GM18867 (cell line): ENCODE data around the gene DCAF8L2.
"Not testable (repeated sequence)": the region's sequence is repeated elsewhere in the genome, so short reads cannot be mapped to it uniquely, and the experiment has no call there.

ENCODE experiments used
- ATAC-seq: cut with Tn5 transposase; IDR thresholded peaks from one replicate; pipeline ENCODE4 v1.9.1; 2021; ENCODE audit warnings: mild to moderate bottlenecking, moderate library complexity; ENCODE audit not compliant: unreplicated experiment

DCAF8L2 gene

DNA sequence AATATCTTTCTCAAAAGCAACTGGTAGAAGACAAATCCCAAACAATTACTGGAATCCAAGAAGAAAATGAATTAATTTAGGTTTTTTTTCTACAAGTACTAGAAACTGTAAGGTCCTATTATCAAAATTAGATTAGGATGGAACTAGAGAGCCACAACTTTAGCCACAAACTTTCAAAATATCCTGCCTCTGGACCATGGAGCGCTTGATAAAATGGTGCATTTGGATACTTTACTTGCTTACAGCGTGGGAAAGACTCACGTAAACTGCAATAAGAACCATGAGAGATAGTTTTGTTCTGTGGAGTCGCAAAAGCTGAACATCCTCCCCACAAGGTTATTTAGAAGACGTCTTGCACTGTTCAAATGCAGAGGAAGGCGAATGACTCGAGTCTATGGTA, at the start of gene DCAF8L2:
DCAF8L2 (plus strand) TSS at position 301 of the 400 bp plus-strand sequence. CDS start 156,552 bp downstream, outside the sequence.
- no peak for ATAC-seq

GRCh38 chrX:27541161-27541560, 49.0 kb upstream of the DCAF8L2 start:
- ATAC-seq: not testable (repeated sequence)

GRCh38 chrX:27548624-27549023, 41.5 kb upstream of the DCAF8L2 start:
- ATAC-seq: no peak

- ATAC-seq: no peak
Measured at GRCh38 chrX:27549688-27550087, 40.5 kb upstream of the DCAF8L2 start.

DNA sequence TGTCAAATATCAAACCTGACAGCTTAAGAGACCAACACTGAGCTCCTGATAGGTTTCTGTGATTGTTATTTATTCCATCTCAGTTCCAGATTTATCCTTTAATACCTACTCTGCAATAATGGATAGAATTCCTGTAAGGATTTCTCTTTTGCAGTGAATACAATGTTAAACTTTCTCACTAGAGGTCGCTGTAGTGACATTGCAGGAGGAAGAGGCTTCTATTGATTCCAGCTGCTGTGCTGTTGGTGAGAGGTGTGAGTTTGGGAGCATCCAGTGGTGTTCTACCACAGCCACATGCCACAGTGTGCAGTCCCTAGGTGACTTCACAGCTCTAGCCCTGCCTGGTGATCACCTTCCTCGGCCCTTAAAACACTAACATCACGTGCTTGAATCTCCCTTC, 34.6 kb upstream of the DCAF8L2 start:
- no peak for ATAC-seq

DNA sequence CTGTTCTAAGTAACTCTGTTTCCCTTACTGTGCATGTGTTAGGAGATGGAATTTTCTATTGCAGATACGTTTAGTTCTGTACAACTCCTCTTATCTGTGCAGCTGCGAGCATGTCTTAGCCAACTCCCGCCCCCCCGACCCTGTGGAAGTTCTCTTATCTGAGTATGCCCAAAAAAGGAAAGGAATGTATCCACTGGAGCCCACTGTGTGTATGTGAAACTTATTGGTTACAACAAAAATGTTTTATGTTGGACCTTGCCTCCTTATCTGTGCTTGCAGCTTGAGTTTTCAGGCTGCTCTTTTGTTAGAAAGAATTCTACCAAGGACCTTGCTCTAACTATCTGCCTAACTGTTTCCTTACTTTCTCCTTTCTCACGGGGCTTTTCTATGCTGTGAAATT, 24.2 kb upstream of the DCAF8L2 start:
- ATAC-seq: no peak

- no peak for ATAC-seq
Measured at GRCh38 chrX:27571164-27571563, 19.0 kb upstream of the DCAF8L2 start.

- no peak for ATAC-seq
Measured at GRCh38 chrX:27575565-27575964, 14.6 kb upstream of the DCAF8L2 start.

DNA sequence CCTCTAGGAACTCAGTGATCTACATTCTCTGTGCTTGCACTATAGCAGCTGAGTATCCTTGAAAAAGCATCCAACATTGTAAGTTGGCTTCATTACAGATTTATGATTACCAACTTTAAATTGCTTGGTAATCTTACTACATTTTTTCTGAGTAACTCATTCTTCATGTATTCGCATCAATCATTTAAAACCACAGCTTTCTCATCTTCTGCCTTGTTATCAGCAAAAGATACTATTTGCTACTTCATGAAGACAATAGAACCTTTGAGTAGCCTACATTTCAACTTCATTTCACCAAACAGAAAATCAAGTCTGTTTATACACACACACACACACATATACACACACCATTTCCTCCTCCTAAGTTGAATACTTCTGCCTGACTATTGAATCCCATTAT, 6.2 kb upstream of the DCAF8L2 start:
- no peak for ATAC-seq

DNA sequence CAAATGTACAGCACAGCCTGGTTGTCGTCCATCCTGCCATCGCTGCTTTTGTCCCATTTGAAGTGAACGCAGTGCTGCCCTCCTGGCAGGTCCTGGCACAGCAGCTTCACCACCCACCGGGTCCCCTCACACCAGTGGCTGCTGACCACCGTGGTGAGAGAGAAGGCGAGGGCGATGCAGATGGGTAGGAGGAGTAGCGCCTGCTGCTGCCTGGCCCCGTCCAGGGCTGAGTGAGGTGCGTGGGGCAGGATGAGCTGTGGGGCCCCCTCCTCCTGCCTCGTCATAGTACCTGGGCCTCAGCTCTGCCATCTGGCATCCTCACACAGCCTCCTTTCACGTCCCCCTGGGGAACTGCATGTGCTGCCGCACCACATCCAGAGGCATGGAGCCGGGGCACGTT, 1.8 kb downstream of the DCAF8L2 start:
- no peak for ATAC-seq

GRCh38 chrX:27597508-27597907, 7.4 kb downstream of the DCAF8L2 start:
- no peak for ATAC-seq

GRCh38 chrX:27598312-27598711, 8.2 kb downstream of the DCAF8L2 start:
- ATAC-seq: no peak

GRCh38 chrX:27599928-27600327, 9.8 kb downstream of the DCAF8L2 start:
- ATAC-seq: no peak

DNA sequence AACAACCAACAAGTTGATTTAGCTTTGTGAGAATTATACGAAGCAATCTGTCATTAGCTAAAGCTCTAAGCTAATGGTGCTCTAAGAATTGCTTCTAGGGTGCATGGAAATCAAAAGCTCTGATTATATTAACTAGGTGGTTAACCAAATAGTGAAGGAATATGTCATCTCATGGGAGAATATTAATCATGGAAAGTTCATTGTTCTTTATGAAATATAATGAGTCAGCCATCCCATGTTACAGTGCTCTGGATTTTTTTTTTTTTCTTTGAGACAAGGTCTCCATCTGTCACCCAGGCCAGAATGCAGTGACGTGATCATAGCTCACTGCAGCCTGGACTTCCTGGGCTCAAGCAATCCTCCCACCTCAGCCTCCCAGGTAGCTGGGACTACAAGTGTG, 10.5 kb downstream of the DCAF8L2 start:
- ATAC-seq: no peak

DNA sequence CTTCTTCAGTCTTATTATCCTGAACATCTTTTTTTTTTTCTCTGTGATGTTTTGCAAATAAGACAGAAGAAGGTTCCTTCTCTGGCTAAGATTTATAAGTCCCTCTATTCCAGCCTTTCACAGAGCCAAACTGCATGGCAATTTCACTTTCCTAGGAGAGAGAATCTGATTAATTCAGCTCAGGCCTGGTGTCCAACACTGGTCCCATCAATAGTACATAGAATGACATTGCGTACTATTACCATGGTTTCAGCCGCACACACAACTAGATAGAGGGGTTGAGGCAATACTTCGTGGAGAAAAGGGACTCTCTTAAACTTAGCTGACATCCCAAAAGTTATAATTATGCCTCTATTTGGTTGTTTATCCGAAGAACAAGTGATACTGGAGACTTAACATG, 18.5 kb downstream of the DCAF8L2 start:
- ATAC-seq: no peak

DNA sequence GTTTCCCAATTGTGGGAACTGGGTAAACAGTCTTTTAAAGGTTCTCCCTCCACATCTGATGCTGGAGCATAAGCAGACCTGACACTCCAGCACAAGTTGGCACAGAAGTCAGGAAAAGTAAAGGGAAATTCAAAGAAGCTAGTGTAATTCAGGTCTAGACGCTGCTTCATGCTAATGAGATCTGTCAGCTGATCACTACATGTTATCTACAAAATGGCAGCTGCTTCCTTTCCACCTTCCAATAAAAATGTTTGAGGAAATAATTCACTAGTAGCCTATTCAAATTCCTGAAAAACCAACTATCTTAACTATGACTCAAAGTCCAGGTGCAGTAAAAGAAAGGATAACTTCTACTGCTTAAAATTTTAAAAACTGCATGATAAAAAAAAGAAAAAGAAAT, 29.3 kb downstream of the DCAF8L2 start:
- ATAC-seq: no peak

DNA sequence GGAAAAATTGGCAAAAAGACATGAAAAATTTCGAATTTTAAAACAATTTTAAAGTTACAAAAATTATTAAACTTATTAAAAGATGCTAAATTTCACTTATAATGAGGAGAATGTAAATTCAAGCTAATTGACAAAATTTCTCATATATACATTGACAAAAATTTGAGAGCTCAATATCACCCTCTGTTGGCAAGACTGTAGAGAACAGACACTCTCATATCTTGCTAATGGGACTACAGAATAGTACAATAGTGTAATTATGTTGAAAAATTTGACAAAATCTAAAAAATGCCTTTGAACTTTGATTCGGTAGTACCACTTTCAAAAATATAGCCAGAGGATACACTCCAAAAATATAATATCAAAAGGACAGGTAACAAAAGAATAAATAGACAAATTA, 29.8 kb downstream of the DCAF8L2 start:
- no peak for ATAC-seq

DNA sequence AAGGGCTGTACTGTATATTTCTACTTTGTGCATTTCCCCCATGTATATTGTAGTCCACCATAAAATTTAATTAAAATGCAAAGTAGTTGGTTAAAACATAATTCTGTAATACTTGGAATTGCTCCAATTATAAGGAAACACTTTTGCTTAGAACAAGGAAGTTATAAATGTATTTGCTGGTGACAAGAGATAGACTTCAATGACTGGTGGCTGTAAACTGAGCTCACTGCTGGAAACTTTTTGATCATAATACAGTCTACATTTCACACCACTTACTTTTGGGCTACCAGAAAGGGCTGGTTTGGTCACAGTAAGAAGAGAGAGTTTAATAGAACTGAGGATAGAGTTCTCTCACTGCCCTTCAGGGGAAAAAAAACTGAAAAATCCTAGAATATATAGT, 32.7 kb downstream of the DCAF8L2 start:
- no peak for ATAC-seq

DNA sequence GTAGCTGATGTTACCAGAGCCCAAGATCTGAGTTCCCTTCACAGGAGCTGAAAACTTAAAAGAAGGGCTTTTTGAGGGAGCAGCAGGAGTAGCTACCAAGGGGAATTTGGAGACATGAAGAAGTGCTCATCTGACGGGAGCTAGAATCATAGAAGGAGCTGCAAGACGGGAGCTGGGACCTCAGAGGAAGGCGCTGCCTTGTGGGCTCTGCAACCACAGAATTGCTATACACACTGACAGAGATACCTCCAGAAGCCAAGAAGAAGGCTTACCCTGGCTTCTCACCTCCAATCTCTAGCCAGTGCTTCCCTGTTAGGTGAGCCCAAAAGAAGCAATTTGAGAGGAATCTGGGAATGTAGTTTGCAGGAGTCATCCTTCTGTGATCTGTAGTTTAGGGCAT, 35.9 kb downstream of the DCAF8L2 start:
- no peak for ATAC-seq

DNA sequence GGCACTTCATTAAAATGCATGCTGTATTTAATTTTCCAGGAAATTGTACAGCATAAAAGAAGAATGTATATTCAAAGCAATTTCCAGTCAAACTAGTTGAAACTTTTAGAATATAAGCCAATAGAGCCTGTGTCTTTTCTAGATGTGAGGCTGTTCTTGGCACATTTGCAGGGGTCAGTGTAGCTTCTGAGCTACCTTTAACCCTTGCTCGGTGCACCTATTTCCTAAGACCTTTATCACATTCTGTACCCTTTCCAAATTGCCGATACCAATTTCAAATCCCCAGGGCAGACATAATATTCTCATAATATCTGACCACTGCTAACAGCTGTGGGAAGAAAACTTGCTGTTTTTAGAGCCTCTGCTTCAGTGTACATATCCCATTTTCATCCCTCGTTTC, 43.2 kb downstream of the DCAF8L2 start:
- ATAC-seq: no peak

- no peak for ATAC-seq
Measured at GRCh38 chrX:27656581-27656980, 66.4 kb downstream of the DCAF8L2 start.

- ATAC-seq: no peak
Measured at GRCh38 chrX:27660878-27661277, 70.7 kb downstream of the DCAF8L2 start.

GRCh38 chrX:27671234-27671633, 81.1 kb downstream of the DCAF8L2 start:
- ATAC-seq: no peak

- no peak for ATAC-seq
Measured at GRCh38 chrX:27674491-27674890, 84.3 kb downstream of the DCAF8L2 start.
